Measurements from ENCODE around the gene EVA1A. TPM values are rescaled to one million over a fixed set of nuclear protein-coding genes. Genes with fewer than 3 reads are reported as not detected.

The EVA1A gene
- total RNA-seq, 1 experiment from 2014 or later, result 0.68 TPM

- Histone ChIP-seq H3K79me2 (ENCODE audit: insufficient read depth, low read length) (no peaks in the 10 kb centered on the region), H2AFZ (ENCODE audit: low read length) (no peak overlapping the region), H3K79me1 (ENCODE audit: insufficient read depth, low read depth, low read length, poor library complexity, severe bottlenecking) (no peaks in the 10 kb centered on the region), H3K14ac (ENCODE audit: insufficient read depth, low read length) (no peak overlapping the region), H3T11ph (ENCODE audit: low read length) (no peak overlapping the region), H4K8ac (replicated peaks; ENCODE audit: insufficient read length, low read depth, low read length) (no peak overlapping the region), H3K18ac (ENCODE audit: insufficient read length, low read depth, low read length) (no peak overlapping the region), H2BK5ac (ENCODE audit: insufficient read length, low read length) (no peak overlapping the region), H3K9me3 (ENCODE audit: control insufficient read depth, low read depth, low read length) (no peaks in the 10 kb centered on the region), H3K23ac (ENCODE audit: insufficient read length, low read depth, low read length) (no peak overlapping the region), H4K91ac (ENCODE audit: insufficient read length, low read depth, low read length) (no peak overlapping the region), H2AK5ac (ENCODE audit: insufficient read length, low read length) (no peak overlapping the region), H3K4ac (ENCODE audit: low read depth, low read length) (no peak overlapping the region), H3K4me2 (ENCODE audit: insufficient read depth, insufficient read length, low read length) (no peak overlapping the region), H3K23me2 (ENCODE audit: insufficient read length, low read depth, low read length, poor library complexity, severe bottlenecking) (no peaks in the 10 kb centered on the region), H2BK12ac (ENCODE audit: insufficient read length, low read depth, low read length) (no peak overlapping the region), H2BK20ac (ENCODE audit: low read depth, low read length, poor library complexity, severe bottlenecking) (no peak overlapping the region), H3K4me1 (ENCODE audit: insufficient read depth, low read length) (0 out of 2 replicates have a peak, but pooled peaks cover 2% of the 10 kb centered on the region), H3K27me3 (ENCODE audit: insufficient read depth, low read length) (no peaks in the 10 kb centered on the region), H3K27ac (ENCODE audit: insufficient read length, low read depth, low read length) (no peak overlapping the region), H4K5ac (ENCODE audit: insufficient read length, low read depth, low read length) (no peak overlapping the region), H2BK120ac (ENCODE audit: low read depth, low read length, poor library complexity, severe bottlenecking) (no peak overlapping the region), H3K9ac (ENCODE audit: extremely low read depth, insufficient read length, low read length) (no peak overlapping the region), H2BK15ac (ENCODE audit: low read depth, low read length) (no peak overlapping the region), H3K56ac (ENCODE audit: insufficient read length, low read depth, low read length) (no peak overlapping the region), H4K20me1 (ENCODE audit: control insufficient read depth, insufficient read depth, insufficient read length) (no peaks in the 10 kb centered on the region)
- no CpG with 5 or more reads among the region's 4 CpGs for WGBS (ENCODE audit: extremely low coverage, insufficient read length, low lambda C conversion rate)
- Mint-ChIP-seq H3K36me3 (ENCODE audit: insufficient read depth in 1 of 3, low read depth in 3 of 3) (peaks cover 0 to 2% (median 2%) of the 10 kb centered on the region in 3 experiments; a peak in 2 of 7 replicates), H3K9me3 (no peaks in the 10 kb centered on the region; a peak in 1 of 5 replicates), H3K27me3 (ENCODE audit: low read depth) (no peaks in the 10 kb centered on the region; the same call in 1 of the 2 replicates), H3K4me1 (peaks cover 9 to 13% of the 10 kb centered on the region in 2 experiments), H3K4me3 (no peak overlapping the region), H3K27ac (no peak overlapping the region)
- DNase-seq, result no peak
- no peak for TF ChIP-seq CTCF (conservative IDR thresholded peaks at IDR 0.05)
These were observed 13.2 kb downstream of the EVA1A start for GRCh38 chr2:75547345-75548035.

Measured in H9 (cell line).